Effector memory CD4-positive, alpha-beta T cell (primary cell): ENCODE measurements around the gene SRSF2.
"Not testable (repeated sequence)": the region's sequence is repeated elsewhere in the genome, so short reads cannot be mapped to it uniquely, and the experiment has no call there.

Experiments
- DNase-seq, 3 donors: peaks; one replicate each; pipeline ENCODE4 v3.0.0-alpha.2; 2020
- H3K27ac ChIP-seq: 2 replicates; pipeline ENCODE4 v1.7.0; 2013; ENCODE audit warnings: mild to moderate bottlenecking, low read length, moderate library complexity; ENCODE audit not compliant: insufficient read depth, poor library complexity, severe bottlenecking
- H3K27me3 ChIP-seq: replicated peaks from 2 replicates; pipeline ENCODE4 v1.7.0; 2013; ENCODE audit warnings: mild to moderate bottlenecking, low read length; ENCODE audit not compliant: insufficient read depth, control insufficient read depth, poor library complexity, severe bottlenecking
- H3K36me3 ChIP-seq: 2 replicates; pipeline ENCODE4 v1.7.0; 2013; ENCODE audit warnings: mild to moderate bottlenecking, low read length, moderate library complexity; ENCODE audit not compliant: control insufficient read depth, insufficient read depth
- H3K4me1 ChIP-seq: 2 replicates; pipeline ENCODE4 v1.7.0; 2013; ENCODE audit warnings: low read length, mild to moderate bottlenecking; ENCODE audit not compliant: control insufficient read depth, insufficient read depth, poor library complexity, severe bottlenecking
- H3K4me3 ChIP-seq: 2 replicates; pipeline ENCODE4 v1.7.0; 2013; ENCODE audit warnings: low read length, low read depth, mild to moderate bottlenecking; ENCODE audit not compliant: insufficient read depth, poor library complexity, severe bottlenecking
- H3K9me3 ChIP-seq: 2 replicates; pipeline ENCODE4 v1.7.0; 2013; ENCODE audit warnings: mild to moderate bottlenecking, low read length, moderate library complexity; ENCODE audit not compliant: control insufficient read depth

The SRSF2 gene

DNA sequence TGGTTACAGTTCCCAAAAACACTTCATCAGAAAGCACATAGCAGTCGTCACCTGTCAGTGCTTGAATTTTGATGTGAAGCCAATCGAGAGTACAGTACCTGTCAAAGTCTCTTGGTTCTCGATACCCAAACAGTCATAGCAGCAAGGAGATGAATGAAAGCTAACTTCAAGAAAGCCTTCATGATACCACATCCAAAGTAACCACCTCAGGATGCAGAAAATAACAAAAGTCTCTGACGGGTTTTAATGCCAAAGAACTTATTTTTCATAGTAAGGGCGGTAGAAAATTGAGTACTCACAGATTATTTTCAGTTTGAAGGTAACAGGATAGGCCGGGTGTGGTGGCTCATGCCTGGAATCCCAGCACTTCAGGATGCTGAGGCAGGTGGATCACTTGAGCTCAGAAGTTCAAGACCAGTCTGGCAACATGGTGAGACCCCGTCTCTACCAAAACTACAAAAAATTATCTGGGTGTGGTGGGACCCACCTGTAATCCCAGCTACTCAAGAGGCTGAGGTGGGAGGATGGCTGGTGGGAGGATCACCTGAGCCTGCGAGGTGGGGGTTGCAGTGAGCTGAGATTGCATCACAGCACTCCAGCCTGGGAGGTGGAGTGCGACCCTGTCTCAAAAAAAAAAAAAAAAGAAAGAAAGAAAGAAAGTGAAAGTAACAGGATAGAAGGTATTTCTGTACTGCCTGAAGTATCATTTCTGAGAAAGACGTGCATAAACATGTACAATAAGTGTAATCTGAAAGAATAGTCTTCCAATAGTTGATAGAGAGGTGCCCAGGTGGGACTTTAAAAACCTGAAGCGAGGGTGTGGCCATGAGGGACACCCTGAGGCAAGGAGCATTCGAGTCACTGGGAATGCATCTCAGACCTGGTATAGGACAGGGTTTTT lies 16.2 kb upstream of the SRSF2 start:
- no peaks in the 10 kb centered on the region for H3K27me3 ChIP-seq
- peak overlapping the region; percentile 50 for H3K4me3 ChIP-seq
- H3K4me1 ChIP-seq: peaks cover 20% of the 10 kb centered on the region
- peak in 1 of 3 donors; percentile 22 for DNase-seq
- H3K36me3 ChIP-seq: peaks cover 6% of the 10 kb centered on the region
- H3K27ac ChIP-seq: peak overlapping the region; percentile 80
- H3K9me3 ChIP-seq: no peaks in the 10 kb centered on the region

DNA sequence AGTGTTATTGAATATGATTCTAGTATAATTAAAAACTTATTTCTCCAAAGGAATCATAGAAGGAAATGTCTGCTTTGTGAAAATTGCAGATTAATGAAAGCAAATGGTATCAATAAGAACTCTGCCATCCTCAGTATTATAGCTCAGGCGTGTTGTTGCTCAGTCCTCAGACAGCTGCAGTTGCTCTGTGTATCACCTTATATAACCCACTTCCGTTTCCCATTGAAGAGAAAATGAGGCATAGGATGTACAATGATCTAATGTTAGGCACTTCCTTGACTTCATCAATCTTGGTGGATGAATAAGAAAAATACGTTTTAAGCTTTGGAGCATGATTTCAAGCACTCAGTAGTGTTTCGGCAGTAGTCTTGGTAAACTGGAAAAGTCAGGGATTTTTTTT lies 14.9 kb upstream of the SRSF2 start:
- Histone ChIP-seq H3K36me3 (peaks cover 6% of the 10 kb centered on the region), H3K4me1 (peaks cover 20% of the 10 kb centered on the region), H3K27ac (peak overlapping the region; percentile 55), H3K4me3 (no peak overlapping the region), H3K27me3 (no peaks in the 10 kb centered on the region), H3K9me3 (no peaks in the 10 kb centered on the region)
- DNase-seq: peak in 1 of 3 donors; percentile 11

GRCh38 chr17:76751416-76751993 lies 14.4 kb upstream of the SRSF2 start:
- H3K4me1 ChIP-seq: peaks cover 20% of the 10 kb centered on the region
- peaks cover 6% of the 10 kb centered on the region for H3K36me3 ChIP-seq
- no peaks in the 10 kb centered on the region for H3K9me3 ChIP-seq
- peak overlapping the region; percentile 55 for H3K27ac ChIP-seq
- DNase-seq: no peak
- H3K4me3 ChIP-seq: no peak overlapping the region
- no peaks in the 10 kb centered on the region for H3K27me3 ChIP-seq

DNA sequence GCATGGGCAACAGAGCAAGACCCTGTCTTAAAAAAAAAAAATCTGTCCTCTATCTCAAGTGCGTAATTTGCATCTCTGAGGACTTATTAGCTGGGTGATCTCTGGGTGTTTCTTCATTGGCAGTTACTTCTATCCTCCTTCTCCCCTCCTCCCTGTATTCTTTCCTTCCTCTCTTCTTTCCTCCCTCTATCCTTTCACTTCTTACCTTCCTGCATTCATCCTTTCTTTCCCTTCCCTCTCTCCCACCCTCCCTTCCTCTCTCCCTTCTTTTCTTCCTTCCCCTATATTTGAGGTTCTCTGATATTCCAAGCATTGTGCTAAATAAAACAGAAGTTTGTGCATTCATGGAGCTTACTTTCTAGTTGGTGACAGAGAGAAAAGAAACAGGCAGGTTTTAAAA lies 11.5 kb upstream of the SRSF2 start:
- no peaks in the 10 kb centered on the region for H3K9me3 ChIP-seq
- DNase-seq: no peak
- no peak overlapping the region for H3K4me3 ChIP-seq
- no peaks in the 10 kb centered on the region for H3K27me3 ChIP-seq
- H3K36me3 ChIP-seq: peaks cover 25% of the 10 kb centered on the region
- H3K27ac ChIP-seq: no peak overlapping the region
- peaks cover 16% of the 10 kb centered on the region for H3K4me1 ChIP-seq

DNA sequence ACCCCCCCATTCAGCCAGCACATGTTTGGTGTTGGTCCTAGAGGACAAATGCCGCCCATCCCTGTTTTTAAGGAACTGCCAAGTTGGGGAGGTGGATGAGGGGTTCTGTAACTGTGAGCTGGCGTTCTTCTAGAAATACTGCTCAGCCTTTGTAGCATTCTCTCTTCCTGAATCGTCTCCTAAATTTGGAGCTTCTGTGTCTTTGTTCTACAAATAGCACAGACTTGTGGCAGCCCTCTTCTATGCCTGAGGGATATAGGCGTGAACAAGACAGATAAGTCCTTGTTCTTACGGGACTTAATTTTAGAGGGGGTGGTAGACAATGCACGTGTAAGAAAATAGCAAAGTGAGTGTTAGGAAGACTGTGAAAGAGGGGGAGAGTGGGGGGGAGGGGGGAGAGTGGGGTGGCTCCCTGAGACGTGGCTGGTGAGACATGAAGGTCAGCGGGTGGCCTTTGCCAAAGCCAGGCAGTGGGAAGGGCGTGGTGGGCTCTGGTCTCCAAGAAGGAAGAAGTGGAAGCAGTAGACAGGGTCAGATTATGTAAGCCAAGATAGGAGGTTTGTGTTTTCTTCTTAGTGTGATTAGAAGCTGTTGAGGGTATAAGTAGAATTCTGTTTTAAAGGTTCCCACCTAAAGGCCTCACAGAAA lies 10.7 kb upstream of the SRSF2 start:
- DNase-seq: no peak
- peaks cover 29% of the 10 kb centered on the region for H3K36me3 ChIP-seq

DNA sequence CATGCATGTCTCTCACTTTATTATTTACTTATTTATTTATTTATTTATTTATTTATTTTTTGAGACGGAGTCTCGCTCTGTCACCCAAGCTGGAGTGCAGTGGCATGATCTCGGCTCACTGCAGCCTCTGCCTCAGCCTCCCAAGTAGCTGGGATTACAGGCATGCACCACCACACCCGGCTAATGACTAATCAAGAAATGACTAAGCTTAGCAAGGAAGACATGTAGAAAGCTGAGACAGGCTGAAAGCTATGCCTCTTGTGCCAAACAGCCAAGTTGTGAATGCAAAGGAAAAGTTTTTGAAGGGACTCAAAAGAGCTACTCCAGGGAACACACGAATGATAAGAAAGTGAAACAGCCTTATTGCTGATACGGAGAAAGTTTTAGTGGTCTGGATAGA lies 8.7 kb upstream of the SRSF2 start:
- H3K27me3 ChIP-seq, H3K4me3 ChIP-seq, H3K27ac ChIP-seq, DNase-seq, H3K9me3 ChIP-seq, H3K4me1 ChIP-seq: not testable (repeated sequence)
- H3K36me3 ChIP-seq: peaks cover 35% of the 10 kb centered on the region

More for the DNA sequence above, 10.7 kb upstream of the SRSF2 start:
- Histone ChIP-seq H3K4me1 (peaks cover 16% of the 10 kb centered on the region), H3K27me3 (no peaks in the 10 kb centered on the region), H3K9me3 (no peaks in the 10 kb centered on the region), H3K27ac (no peak overlapping the region), H3K4me3 (no peak overlapping the region)

DNA sequence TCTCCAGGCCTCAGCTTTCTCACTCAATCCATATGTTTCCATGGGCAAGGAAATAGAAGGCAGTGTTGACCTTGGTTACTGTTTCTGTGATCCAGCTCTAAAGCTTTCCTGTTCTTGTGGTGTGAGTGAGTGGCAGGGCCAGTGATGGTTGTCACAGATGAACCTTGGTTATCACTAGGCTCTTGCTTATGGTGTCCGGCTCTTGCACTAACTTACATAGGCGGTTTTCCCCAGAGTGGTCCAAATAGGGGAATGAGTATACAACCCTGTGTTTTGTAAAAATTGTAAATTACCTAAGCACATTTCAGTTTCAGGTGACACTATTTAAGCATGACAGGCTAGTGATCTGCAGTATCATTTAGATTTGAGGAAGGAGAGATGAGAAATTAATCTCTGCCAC lies 7.6 kb upstream of the SRSF2 start:
- no peak overlapping the region for H3K27ac ChIP-seq
- H3K27me3 ChIP-seq: no peaks in the 10 kb centered on the region
- no peaks in the 10 kb centered on the region for H3K4me1 ChIP-seq
- no peaks in the 10 kb centered on the region for H3K9me3 ChIP-seq
- peaks cover 35% of the 10 kb centered on the region for H3K36me3 ChIP-seq
- no peak for DNase-seq
- no peak overlapping the region for H3K4me3 ChIP-seq

DNA sequence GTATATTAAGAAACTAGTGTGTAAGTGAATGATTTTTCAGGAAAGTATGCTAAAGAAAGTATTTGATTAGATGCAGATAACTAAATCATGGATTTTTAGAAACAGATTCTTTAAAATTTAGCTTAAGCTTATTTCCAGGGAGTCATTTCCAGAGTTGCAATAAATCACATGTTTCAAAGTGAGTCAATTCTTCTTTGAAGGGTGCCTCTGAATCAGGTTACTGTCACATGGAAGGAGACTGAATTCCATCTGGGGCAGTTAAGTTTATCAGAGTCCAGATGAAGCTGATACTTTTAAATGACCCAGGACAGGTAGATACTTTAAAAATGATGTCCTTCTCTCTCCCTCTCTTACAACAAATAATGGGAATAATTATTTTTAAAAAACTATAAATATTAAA lies 5.8 kb upstream of the SRSF2 start:
- no peak overlapping the region for H3K27ac ChIP-seq
- peaks cover 6% of the 10 kb centered on the region for H3K4me1 ChIP-seq
- H3K9me3 ChIP-seq: no peaks in the 10 kb centered on the region
- H3K27me3 ChIP-seq: no peaks in the 10 kb centered on the region
- DNase-seq: no peak
- peaks cover 29% of the 10 kb centered on the region for H3K36me3 ChIP-seq
- H3K4me3 ChIP-seq: no peak overlapping the region

DNA sequence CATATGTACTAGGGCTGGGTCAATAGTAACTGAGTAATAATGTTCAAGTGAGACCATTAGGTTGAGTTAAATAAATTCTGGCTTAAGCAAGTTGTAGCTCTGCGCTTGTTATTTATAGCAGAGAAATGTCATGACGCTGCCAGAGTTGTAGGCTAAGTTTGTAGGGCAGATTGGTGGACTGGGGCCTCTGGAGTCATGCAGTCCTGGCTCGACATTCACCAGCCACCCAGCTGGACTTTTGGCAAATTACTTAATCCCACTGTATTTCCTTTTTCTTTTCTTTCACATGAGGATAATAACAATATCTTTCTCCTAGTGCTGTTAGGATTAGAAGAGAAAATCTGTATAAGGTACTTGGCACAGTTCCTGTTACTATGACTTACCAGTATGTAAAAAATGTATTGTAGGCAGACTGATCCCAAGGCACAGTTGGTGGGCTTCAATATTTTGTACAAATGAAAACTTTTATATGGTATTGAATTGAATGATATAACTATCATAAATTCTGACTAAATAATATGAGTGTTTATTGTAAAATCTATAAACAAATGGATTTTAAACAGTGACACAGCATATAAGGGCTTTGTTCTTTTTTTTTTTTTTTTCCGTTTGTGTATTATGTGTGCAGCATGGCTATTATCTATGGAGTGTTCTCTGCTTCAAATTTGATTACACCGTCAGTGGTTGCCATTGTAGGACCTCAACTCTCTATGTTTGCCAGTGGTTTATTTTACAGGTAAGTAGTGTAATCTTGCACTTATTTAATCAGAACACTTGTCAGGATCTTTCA lies 3.4 kb upstream of the SRSF2 start:
- DNase-seq: no peak
- no peak overlapping the region for H3K27ac ChIP-seq
- peaks cover 35% of the 10 kb centered on the region for H3K36me3 ChIP-seq
- no peak overlapping the region for H3K4me3 ChIP-seq
- no peaks in the 10 kb centered on the region for H3K27me3 ChIP-seq
- no peaks in the 10 kb centered on the region for H3K9me3 ChIP-seq
- peaks cover 6% of the 10 kb centered on the region for H3K4me1 ChIP-seq
